CD4-positive, alpha-beta T cell treated with Interleukin-10 for 1 hour (primary cell): ENCODE results near the gene ODAD2.
"Not testable (repeated sequence)": the region's sequence is repeated elsewhere in the genome, so short reads cannot be mapped to it uniquely, and the experiment has no call there.

ENCODE experiments used
- DNase-seq: peaks from one replicate; pipeline ENCODE4 v3.0.0-alpha.2; 2020

Gene ODAD2

GRCh38 chr10:27958383-27958782 lies 40.5 kb downstream of the ODAD2 start:
- DNase-seq = not testable (repeated sequence)

DNA sequence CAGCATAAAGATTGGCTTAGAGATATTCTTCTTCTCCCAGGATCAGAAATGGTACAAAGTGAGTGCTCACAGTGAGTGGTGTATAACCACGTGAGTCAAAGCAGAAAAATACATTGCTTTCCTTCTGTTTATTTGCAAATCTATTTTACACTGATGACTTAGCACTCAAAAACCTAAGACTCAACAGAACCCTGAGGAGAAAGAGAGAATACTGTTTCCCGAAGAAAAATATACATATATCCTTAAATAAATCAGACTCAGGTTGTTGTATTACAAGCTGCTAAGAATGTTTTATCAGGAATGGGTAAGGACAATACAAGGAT lies 48.7 kb downstream of the ODAD2 start:
- no peak for DNase-seq

GRCh38 chr10:27949528-27950241 lies 49.2 kb downstream of the ODAD2 start:
- no peak for DNase-seq

GRCh38 chr10:27948186-27948585 lies 50.7 kb downstream of the ODAD2 start:
- DNase-seq = no peak

- DNase-seq = no peak
Measured at GRCh38 chr10:27947540-27947939, 51.3 kb downstream of the ODAD2 start.

GRCh38 chr10:27944005-27944404 lies 54.9 kb downstream of the ODAD2 start:
- no peak for DNase-seq

GRCh38 chr10:27914888-27915287 lies 84.0 kb downstream of the ODAD2 start:
- DNase-seq = no peak

GRCh38 chr10:27912231-27912630 lies 86.6 kb downstream of the ODAD2 start:
- no peak for DNase-seq

DNA sequence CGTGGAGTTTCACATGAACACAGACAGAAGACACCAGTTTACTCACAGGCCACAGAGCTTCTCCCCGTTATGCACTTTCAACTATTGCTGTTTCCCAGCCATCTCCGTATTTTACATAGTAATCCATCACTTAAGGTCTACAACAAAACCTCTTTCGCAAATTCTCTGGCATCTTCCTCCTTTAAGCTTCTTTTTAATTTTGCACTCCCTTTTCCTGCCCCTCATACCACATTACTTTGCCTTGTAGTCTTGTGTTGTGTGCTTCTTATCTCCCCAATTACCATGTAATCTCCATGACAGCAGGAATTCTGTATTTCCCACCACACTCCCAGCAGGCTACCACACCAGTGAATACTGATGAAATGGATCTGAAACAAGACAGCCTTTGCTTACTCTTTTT lies 87.3 kb downstream of the ODAD2 start:
- no peak for DNase-seq

DNA sequence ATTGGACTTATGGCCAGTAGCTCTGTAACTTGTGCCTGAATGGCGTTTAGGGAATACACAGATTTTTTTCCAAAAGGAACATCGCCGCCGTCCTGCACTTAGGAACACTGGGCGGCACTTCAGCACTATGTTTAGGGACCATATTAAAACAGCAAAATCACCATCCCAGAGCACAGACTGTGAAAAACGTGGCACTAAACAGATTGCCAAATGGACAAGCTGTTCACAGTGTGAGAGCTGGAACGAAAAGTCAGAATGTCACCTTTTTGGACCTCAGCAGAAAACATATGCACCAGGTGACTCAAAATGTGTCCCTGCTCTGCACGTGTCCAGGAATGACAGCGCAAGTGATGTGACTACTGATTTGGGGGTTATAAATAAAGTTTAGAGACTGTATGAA lies 87.9 kb downstream of the ODAD2 start:
- DNase-seq = no peak

DNA sequence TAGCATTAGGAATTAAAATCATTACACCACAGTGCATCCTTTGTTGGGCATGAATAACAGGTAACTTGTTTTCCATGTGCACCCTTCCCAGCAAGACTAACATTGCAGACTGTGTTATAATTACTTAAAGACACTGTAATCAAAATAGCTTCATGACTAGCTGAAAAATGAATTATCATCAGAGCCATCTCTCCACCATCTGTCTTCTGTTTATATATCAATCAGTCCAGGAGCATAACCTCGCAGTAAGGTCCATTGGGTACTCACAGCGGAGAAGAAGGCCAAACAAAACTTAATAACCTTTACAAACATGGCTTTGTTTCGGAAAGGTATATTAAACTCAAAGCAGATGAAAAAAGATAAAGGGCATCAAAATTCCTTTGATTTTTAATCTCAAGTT lies 90.6 kb downstream of the ODAD2 start:
- no peak for DNase-seq

GRCh38 chr10:27899485-27899884 lies 99.4 kb downstream of the ODAD2 start:
- peak; percentile 19 for DNase-seq

GRCh38 chr10:27899058-27899457 lies 99.8 kb downstream of the ODAD2 start:
- DNase-seq = no peak

DNA sequence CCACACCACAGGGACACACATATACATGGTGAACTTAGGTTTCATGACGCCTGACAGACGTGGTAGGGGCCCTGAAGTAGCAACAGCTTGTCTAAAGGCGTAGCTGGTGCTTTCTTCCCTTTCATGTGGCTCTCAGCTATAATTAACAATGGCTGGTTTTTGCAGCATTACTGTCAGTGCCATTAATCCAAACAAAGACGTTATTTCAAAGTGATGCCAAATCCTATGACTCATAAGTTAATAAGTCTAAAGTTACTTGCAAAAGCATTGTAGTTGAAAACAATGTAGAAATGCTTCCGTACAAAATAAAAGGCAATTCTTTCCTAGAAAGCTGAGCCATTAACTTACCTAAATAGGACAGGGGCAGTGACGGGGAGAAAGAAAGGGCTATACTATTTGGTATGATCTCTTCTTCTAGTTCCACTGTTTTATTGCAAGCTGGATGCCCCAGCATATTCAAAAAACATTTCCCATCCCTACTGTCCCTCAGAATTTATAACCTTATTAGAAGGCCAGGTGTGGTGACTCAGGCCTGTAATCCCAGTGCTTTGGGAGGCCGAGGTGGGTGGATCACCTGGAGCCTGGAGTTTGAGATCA lies 105.4 kb downstream of the ODAD2 start:
- no peak for DNase-seq

DNA sequence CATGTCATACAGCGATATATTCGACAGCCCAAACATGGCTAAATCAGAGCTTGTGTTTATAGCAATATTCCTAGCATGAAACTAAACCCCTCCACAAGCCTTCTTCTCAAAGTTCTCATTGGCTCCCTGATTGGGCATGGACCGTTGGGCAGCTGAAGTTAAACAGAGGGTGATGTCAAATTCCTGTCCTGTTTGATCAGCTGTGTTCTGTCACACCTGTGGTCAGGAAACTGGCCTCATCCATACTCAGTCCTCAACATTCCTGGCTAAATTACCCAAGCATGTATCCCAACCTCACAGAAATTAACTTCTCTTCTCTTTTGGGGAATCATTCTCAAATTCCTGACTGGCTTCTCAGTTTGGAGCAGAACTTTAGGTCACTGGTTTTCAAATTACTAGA lies 107.9 kb downstream of the ODAD2 start:
- DNase-seq = no peak

GRCh38 chr10:27889518-27889917 lies 109.4 kb downstream of the ODAD2 start:
- no peak for DNase-seq

- DNase-seq = no peak
Measured at GRCh38 chr10:27884185-27884641, 114.7 kb downstream of the ODAD2 start.

DNA sequence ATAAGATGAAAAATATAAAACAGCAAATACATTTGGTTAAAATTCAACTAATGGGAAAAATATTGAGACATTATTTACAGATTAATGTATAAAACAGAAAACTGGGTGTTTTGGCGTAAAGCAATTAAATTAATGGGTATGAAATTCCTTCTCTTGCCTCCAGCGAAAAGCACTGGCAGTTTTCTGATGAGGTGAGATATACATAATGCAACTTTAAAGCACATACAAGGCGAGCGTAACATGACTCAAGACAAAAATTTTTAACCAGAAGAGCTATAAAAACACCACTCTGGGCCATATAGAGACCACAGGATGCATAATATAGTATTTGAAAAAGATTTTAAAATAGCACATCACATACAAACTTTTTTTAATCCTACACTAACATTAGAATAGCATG lies 120.6 kb downstream of the ODAD2 start:
- DNase-seq = no peak

DNA sequence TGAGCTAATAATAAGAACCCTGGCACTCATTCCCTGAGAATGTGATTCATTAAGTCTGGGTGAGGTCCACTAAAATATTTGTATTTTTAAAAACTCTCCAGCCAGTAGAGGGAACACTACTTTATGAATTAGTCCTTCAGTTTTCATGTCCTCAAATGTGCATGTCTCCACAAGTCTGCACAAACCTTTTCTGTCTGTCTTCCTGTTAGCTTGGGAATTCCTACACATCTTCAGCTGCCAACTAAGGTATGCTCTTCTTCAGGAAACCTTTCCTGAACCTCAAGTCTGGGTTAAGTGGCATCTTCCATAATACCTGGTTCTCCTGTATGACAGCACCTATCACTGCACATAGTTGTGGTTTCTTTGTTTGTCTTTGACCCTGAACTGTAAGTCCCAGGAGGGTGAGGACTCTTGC lies 133.7 kb downstream of the ODAD2 start:
- no peak for DNase-seq

DNA sequence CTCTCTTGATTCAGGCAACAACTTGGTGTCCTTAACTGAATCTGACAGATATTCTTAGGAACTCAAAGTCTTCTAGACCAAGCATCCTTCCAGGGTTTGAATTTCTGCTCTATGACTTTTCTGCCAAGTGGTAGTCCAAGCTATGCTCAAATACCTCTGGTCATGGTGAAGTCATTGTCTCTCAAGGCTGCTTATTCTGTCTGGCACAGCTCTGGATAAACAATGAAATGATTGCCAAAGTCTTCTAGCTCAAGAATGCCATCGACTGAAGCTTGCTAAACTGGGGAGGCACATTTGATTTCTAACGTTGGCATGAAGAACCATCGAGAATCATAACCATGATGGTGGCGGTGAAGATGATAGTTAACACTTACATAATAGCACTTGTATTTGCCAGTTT lies 137.1 kb downstream of the ODAD2 start:
- no peak for DNase-seq

- no peak for DNase-seq
Measured at GRCh38 chr10:27857616-27858015, 141.3 kb downstream of the ODAD2 start.

DNA sequence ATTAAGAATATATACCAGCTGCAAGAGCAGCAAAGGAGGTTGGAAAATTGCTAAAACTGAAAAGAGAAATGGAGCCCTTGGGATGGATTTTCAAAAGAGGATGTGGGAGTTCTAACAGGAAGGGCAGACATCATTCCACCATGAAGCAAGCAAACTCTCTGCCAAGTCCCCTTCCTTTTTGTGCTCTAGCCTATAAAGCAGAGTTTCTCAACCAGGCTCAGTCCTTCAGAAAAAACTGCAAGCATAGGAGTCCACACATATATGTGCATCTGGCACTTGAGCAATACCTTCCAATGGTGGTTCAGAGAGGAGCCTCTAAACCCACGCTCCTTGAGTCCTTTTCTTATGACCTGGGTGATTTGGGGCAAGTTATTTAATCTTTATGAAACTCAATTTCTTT lies 154.7 kb downstream of the ODAD2 start:
- DNase-seq = no peak

DNA sequence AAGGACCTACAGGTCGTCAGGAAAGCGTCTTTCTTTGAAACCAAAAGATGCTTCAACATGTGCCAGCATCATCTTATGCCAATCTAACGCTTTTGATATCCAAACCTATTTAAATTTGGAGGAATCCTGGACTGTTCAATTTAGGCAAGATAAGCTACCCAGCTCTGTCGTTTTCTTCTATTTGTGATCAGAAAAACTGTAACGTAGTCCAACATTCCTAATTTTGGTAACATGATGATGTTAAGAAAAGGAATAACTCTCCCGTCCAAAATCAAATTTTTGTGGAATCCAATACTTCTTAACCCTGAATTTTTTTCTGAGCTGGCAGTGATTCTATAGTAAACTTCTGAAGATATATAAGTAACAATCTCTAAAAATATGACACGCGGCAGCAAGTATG lies 160.0 kb downstream of the ODAD2 start:
- DNase-seq = no peak

- no peak for DNase-seq
Measured at GRCh38 chr10:27838361-27838760, 160.5 kb downstream of the ODAD2 start.

DNA sequence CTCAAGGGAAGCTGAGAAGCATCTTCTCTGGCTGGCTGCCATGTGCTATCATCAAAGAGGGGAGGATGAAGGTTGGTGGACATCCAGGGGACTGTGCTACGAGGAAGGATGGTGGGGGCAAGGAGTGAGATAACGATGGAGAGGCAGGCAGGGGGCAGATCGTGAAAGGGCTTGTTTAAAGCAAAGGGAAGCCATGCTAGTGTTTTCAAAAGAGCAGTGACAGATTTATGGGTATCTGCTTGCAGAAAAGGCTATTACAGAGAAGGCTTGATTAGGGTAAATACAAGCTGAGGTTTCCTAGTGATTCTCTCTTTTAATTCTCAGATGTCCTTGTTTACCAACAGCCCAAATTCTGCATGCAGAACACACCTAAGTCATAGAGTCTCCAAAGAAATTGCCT lies 164.4 kb downstream of the ODAD2 start:
- DNase-seq = no peak
